ENCODE measurements around the gene RXFP4. TPM values are rescaled to one million over a fixed set of nuclear protein-coding genes. Genes with fewer than 3 reads are reported as not detected.

RXFP4 gene
- total RNA-seq, 3 donors from 2014 or later, result not detected

GRCh38 chr1:155960081-155960745 lies 18.8 kb downstream of the RXFP4 start:
- ATAC-seq (no peak), DNase-seq (no peak)
- Mint-ChIP-seq H3K36me3 (ENCODE audit: insufficient read depth) (peaks cover 45% of the 10 kb centered on the region), H3K4me1 (ENCODE audit: low read depth) (peaks cover 9% of the 10 kb centered on the region), H3K9me3 (no peaks in the 10 kb centered on the region), H3K27me3 (ENCODE audit: low read depth) (no peaks in the 10 kb centered on the region), H3K4me3 (no peak overlapping the region)

- H3K9me3 Mint-ChIP-seq, result no peaks in the 10 kb centered on the region
Observed at GRCh38 chr1:155961937-155962336, 20.5 kb downstream of the RXFP4 start.

GRCh38 chr1:155962599-155963211 lies 21.3 kb downstream of the RXFP4 start:
- peaks cover 24% of the 10 kb centered on the region for H3K4me1 Mint-ChIP-seq (ENCODE audit: low read depth)
- no peak for DNase-seq
- H3K36me3 Mint-ChIP-seq (ENCODE audit: insufficient read depth), result peaks cover 43% of the 10 kb centered on the region
- H3K27me3 Mint-ChIP-seq (ENCODE audit: low read depth), result no peaks in the 10 kb centered on the region
- H3K9me3 Mint-ChIP-seq, result no peaks in the 10 kb centered on the region
- no peak overlapping the region for H3K4me3 Mint-ChIP-seq
- no peak for ATAC-seq

More at GRCh38 chr1:155961937-155962336, 20.5 kb downstream of the RXFP4 start:
- Mint-ChIP-seq H3K4me1 (ENCODE audit: low read depth) (peaks cover 16% of the 10 kb centered on the region), H3K4me3 (no peak overlapping the region), H3K27me3 (ENCODE audit: low read depth) (no peaks in the 10 kb centered on the region), H3K36me3 (ENCODE audit: insufficient read depth) (peaks cover 51% of the 10 kb centered on the region)
- no peak for ATAC-seq
- DNase-seq, result no peak

GRCh38 chr1:155964193-155964592 lies 22.8 kb downstream of the RXFP4 start:
- Mint-ChIP-seq H3K4me3 (no peak overlapping the region), H3K9me3 (no peaks in the 10 kb centered on the region)

GRCh38 chr1:155966135-155966534 lies 24.7 kb downstream of the RXFP4 start:
- DNase-seq (no peak), ATAC-seq (no peak)
- peaks cover 56% of the 10 kb centered on the region for H3K4me1 Mint-ChIP-seq (ENCODE audit: low read depth)
- H3K9me3 Mint-ChIP-seq, result no peaks in the 10 kb centered on the region
- H3K36me3 Mint-ChIP-seq (ENCODE audit: insufficient read depth), result peaks cover 44% of the 10 kb centered on the region
- H3K4me3 Mint-ChIP-seq, result peak overlapping the region; percentile 19
- no peaks in the 10 kb centered on the region for H3K27me3 Mint-ChIP-seq (ENCODE audit: low read depth)

More at GRCh38 chr1:155964193-155964592, 22.8 kb downstream of the RXFP4 start:
- no peak for DNase-seq
- Mint-ChIP-seq H3K36me3 (ENCODE audit: insufficient read depth) (peaks cover 46% of the 10 kb centered on the region), H3K4me1 (ENCODE audit: low read depth) (peaks cover 39% of the 10 kb centered on the region), H3K27me3 (ENCODE audit: low read depth) (no peaks in the 10 kb centered on the region)
- ATAC-seq, result no peak

- peaks cover 41% of the 10 kb centered on the region for H3K36me3 Mint-ChIP-seq (ENCODE audit: insufficient read depth)
- H3K4me1 Mint-ChIP-seq (ENCODE audit: low read depth), result peaks cover 60% of the 10 kb centered on the region
- DNase-seq, result no peak
- peak overlapping the region; percentile 46 for H3K4me3 Mint-ChIP-seq
- no peaks in the 10 kb centered on the region for H3K27me3 Mint-ChIP-seq (ENCODE audit: low read depth)
- ATAC-seq, result no peak
- H3K9me3 Mint-ChIP-seq, result no peaks in the 10 kb centered on the region
Observed at GRCh38 chr1:155966750-155967149, 25.3 kb downstream of the RXFP4 start.

GRCh38 chr1:155967341-155968050 lies 26.1 kb downstream of the RXFP4 start:
- no peak for ATAC-seq
- no peak for DNase-seq
- Mint-ChIP-seq H3K36me3 (ENCODE audit: insufficient read depth) (peaks cover 39% of the 10 kb centered on the region), H3K27me3 (ENCODE audit: low read depth) (no peaks in the 10 kb centered on the region), H3K4me1 (ENCODE audit: low read depth) (peaks cover 62% of the 10 kb centered on the region), H3K9me3 (no peaks in the 10 kb centered on the region), H3K4me3 (peak overlapping the region; percentile 39)

GRCh38 chr1:155968051-155968400 lies 26.6 kb downstream of the RXFP4 start:
- peaks cover 38% of the 10 kb centered on the region for H3K36me3 Mint-ChIP-seq (ENCODE audit: insufficient read depth)
- no peak overlapping the region for H3K4me3 Mint-ChIP-seq
- no peaks in the 10 kb centered on the region for H3K27me3 Mint-ChIP-seq (ENCODE audit: low read depth)
- ATAC-seq (no peak), DNase-seq (no peak)
- H3K9me3 Mint-ChIP-seq, result no peaks in the 10 kb centered on the region
- peaks cover 67% of the 10 kb centered on the region for H3K4me1 Mint-ChIP-seq (ENCODE audit: low read depth)

- Mint-ChIP-seq H3K36me3 (ENCODE audit: insufficient read depth) (peaks cover 41% of the 10 kb centered on the region), H3K4me3 (peak overlapping the region; percentile 33), H3K9me3 (no peaks in the 10 kb centered on the region), H3K4me1 (ENCODE audit: low read depth) (peaks cover 74% of the 10 kb centered on the region), H3K27me3 (ENCODE audit: low read depth) (no peaks in the 10 kb centered on the region)
- ATAC-seq (no peak), DNase-seq (no peak)
Observed at GRCh38 chr1:155968670-155969069, 27.2 kb downstream of the RXFP4 start.

- H3K27me3 Mint-ChIP-seq (ENCODE audit: low read depth), result no peaks in the 10 kb centered on the region
- H3K4me3 Mint-ChIP-seq, result peak overlapping the region; percentile 45
- ATAC-seq (no peak), DNase-seq (no peak)
- peaks cover 80% of the 10 kb centered on the region for H3K4me1 Mint-ChIP-seq (ENCODE audit: low read depth)
- no peaks in the 10 kb centered on the region for H3K9me3 Mint-ChIP-seq
- peaks cover 37% of the 10 kb centered on the region for H3K36me3 Mint-ChIP-seq (ENCODE audit: insufficient read depth)
Observed at GRCh38 chr1:155969377-155969791, 27.9 kb downstream of the RXFP4 start.

GRCh38 chr1:155970531-155971167 lies 29.2 kb downstream of the RXFP4 start:
- ATAC-seq, result peak; percentile 53 to 62
- no peaks in the 10 kb centered on the region for H3K27me3 Mint-ChIP-seq (ENCODE audit: low read depth)
- peak; percentile 25 for DNase-seq
- peaks cover 93% of the 10 kb centered on the region for H3K4me1 Mint-ChIP-seq (ENCODE audit: low read depth)
- H3K9me3 Mint-ChIP-seq, result no peaks in the 10 kb centered on the region
- H3K4me3 Mint-ChIP-seq, result peak overlapping the region; percentile 71
- peaks cover 32% of the 10 kb centered on the region for H3K36me3 Mint-ChIP-seq (ENCODE audit: insufficient read depth)

- ATAC-seq, result no peak
- DNase-seq, result no peak
- Mint-ChIP-seq H3K4me1 (ENCODE audit: low read depth) (peaks cover 93% of the 10 kb centered on the region), H3K9me3 (no peaks in the 10 kb centered on the region), H3K4me3 (peak overlapping the region; percentile 47), H3K36me3 (ENCODE audit: insufficient read depth) (peaks cover 29% of the 10 kb centered on the region), H3K27me3 (ENCODE audit: low read depth) (no peaks in the 10 kb centered on the region)
Observed at GRCh38 chr1:155971910-155972809, 30.7 kb downstream of the RXFP4 start.

- Mint-ChIP-seq H3K4me1 (ENCODE audit: low read depth) (peaks cover 79% of the 10 kb centered on the region), H3K4me3 (peak overlapping the region; percentile 95), H3K36me3 (ENCODE audit: insufficient read depth) (peaks cover 29% of the 10 kb centered on the region), H3K27me3 (ENCODE audit: low read depth) (no peaks in the 10 kb centered on the region), H3K9me3 (no peaks in the 10 kb centered on the region)
- ATAC-seq (no peak), DNase-seq (no peak)
Observed at GRCh38 chr1:155973723-155974122, 32.3 kb downstream of the RXFP4 start.

All from activated T-cell treated with anti-CD3 and anti-CD28 coated beads, Interleukin-2, amount 50 U/mL, for 4 hours (primary cell).